22Rv1 (cell line): ENCODE data around the gene TTC9.

Experiments used
- H3K27ac ChIP-seq: fragments of 450-650 bp; 2 replicates; pipeline ENCODE4 v1.5.1; 2017
- CTCF ChIP-seq: fragments of 450-650 bp; IDR thresholded peaks from 2 replicates; pipeline ENCODE4 v1.5.1; 2017; ENCODE audit warnings: mild to moderate bottlenecking
- ZFX ChIP-seq: fragments of 450-650 bp; IDR thresholded peaks from 2 replicates; pipeline ENCODE4 v1.6.1; 2017; ENCODE audit warnings: antibody characterized with exemption, borderline replicate concordance

Gene TTC9

GRCh38 chr14:70683983-70684382 is 42.3 kb downstream of the TTC9 start:
- H3K27ac ChIP-seq, result no peak overlapping the region
- TF ChIP-seq ZFX (no peak), CTCF (no peak)

- no peak overlapping the region for H3K27ac ChIP-seq
- TF ChIP-seq ZFX, result no peak
- no peak for TF ChIP-seq CTCF
Observed at GRCh38 chr14:70685474-70686197, 43.9 kb downstream of the TTC9 start.

- no peak for TF ChIP-seq ZFX
- no peak for TF ChIP-seq CTCF
Observed at GRCh38 chr14:70692210-70692609, 50.5 kb downstream of the TTC9 start.

GRCh38 chr14:70696026-70696425 is 54.3 kb downstream of the TTC9 start:
- no peak overlapping the region for H3K27ac ChIP-seq
- TF ChIP-seq ZFX (no peak), CTCF (no peak)

More at GRCh38 chr14:70692210-70692609, 50.5 kb downstream of the TTC9 start:
- no peak overlapping the region for H3K27ac ChIP-seq

GRCh38 chr14:70697701-70698100 is 56.0 kb downstream of the TTC9 start:
- H3K27ac ChIP-seq, result no peak overlapping the region
- TF ChIP-seq CTCF (no peak), ZFX (no peak)

- H3K27ac ChIP-seq, result no peak overlapping the region
- no peak for TF ChIP-seq ZFX
- no peak for TF ChIP-seq CTCF
Observed at GRCh38 chr14:70698288-70698687, 56.6 kb downstream of the TTC9 start.

GRCh38 chr14:70699646-70700045 is 57.9 kb downstream of the TTC9 start:
- no peak overlapping the region for H3K27ac ChIP-seq

More at GRCh38 chr14:70699646-70700045, 57.9 kb downstream of the TTC9 start:
- TF ChIP-seq CTCF (no peak), ZFX (no peak)
